ENCODE measurements around the gene ZMYND8.

The ZMYND8 gene

GRCh38 chr20:47350181-47350550 lies 6.3 kb downstream of the ZMYND8 start:
- no peak for TF ChIP-seq CTCF (IDR thresholded peaks at IDR 0.05; ENCODE audit: low read depth, low read length)
- no peak for DNase-seq (ENCODE audit: extremely low read depth, low read depth)

- DNase-seq (ENCODE audit: extremely low read depth, low read depth), result no peak
- no peak for TF ChIP-seq CTCF (IDR thresholded peaks at IDR 0.05; ENCODE audit: low read depth, low read length)
These were observed 6.9 kb downstream of the ZMYND8 start for GRCh38 chr20:47349365-47350180.

GRCh38 chr20:47348539-47349142 lies 7.9 kb downstream of the ZMYND8 start:
- TF ChIP-seq CTCF (IDR thresholded peaks at IDR 0.05; ENCODE audit: low read depth, low read length), result no peak
- no peak for DNase-seq (ENCODE audit: extremely low read depth, low read depth)

GRCh38 chr20:47347661-47348435 lies 8.7 kb downstream of the ZMYND8 start:
- no peak for DNase-seq (ENCODE audit: extremely low read depth, low read depth)
- no peak for TF ChIP-seq CTCF (IDR thresholded peaks at IDR 0.05; ENCODE audit: low read depth, low read length)

- no peak for TF ChIP-seq CTCF (IDR thresholded peaks at IDR 0.05; ENCODE audit: low read depth, low read length)
- no peak for DNase-seq (ENCODE audit: extremely low read depth, low read depth)
These were observed 10.3 kb downstream of the ZMYND8 start for GRCh38 chr20:47346172-47346571.

- TF ChIP-seq CTCF (IDR thresholded peaks at IDR 0.05; ENCODE audit: low read depth, low read length), result no peak
- DNase-seq (ENCODE audit: extremely low read depth, low read depth), result no peak
These were observed 11.3 kb downstream of the ZMYND8 start for GRCh38 chr20:47345214-47345613.

- no peak for DNase-seq (ENCODE audit: extremely low read depth, low read depth)
- no peak for TF ChIP-seq CTCF (IDR thresholded peaks at IDR 0.05; ENCODE audit: low read depth, low read length)
These were observed 13.5 kb downstream of the ZMYND8 start for GRCh38 chr20:47343007-47343472.
